HG03378 (cell line): ENCODE results near the gene ARFIP1.
"Not testable (repeated sequence)": the region's sequence is repeated elsewhere in the genome, so short reads cannot be mapped to it uniquely, and the experiment has no call there.

Experiments used
- ATAC-seq: cut with Tn5 transposase; IDR thresholded peaks from one replicate; pipeline ENCODE4 v1.9.1; 2021; ENCODE audit warnings: mild to moderate bottlenecking, moderate library complexity; ENCODE audit not compliant: unreplicated experiment

ARFIP1 gene, protein sequence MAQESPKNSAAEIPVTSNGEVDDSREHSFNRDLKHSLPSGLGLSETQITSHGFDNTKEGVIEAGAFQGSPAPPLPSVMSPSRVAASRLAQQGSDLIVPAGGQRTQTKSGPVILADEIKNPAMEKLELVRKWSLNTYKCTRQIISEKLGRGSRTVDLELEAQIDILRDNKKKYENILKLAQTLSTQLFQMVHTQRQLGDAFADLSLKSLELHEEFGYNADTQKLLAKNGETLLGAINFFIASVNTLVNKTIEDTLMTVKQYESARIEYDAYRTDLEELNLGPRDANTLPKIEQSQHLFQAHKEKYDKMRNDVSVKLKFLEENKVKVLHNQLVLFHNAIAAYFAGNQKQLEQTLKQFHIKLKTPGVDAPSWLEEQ

DNA sequence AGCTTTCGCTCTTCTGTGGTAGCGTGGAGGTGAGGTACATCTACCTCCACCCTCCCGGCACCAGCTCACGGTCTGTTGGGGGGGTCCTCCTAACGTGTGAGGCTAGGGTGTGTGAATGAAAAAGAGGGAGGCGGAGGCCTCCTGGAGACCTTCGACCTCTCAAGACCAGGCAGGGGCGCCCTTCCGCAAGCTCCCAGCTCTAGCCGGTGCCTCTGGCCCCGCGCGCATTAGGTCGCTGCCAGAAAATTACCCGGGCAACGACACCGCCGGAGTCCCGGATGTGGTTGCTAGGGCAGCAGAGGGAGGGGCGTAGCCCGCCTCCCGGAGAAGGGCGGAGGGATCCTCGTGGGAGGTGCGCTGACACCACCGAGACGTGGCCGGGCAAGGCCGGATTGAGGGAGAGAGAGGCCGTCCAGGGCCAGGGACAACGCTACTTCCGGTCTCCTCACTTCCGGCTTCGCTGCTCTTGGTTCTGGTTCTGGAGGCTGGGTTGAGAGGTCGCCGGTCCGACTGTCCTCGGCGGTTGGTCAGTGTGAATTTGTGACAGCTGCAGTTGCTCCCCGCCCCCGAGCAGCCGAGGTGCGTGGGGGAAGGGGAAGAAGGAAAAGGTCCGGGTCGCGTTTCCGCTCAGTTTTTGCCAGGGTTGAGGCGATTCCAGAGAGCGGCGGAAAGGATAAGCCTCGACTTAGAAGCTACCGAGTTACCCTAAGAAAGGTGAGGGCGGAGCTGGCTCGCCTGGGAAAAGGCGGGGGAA is at the start of gene ARFIP1, which contains the start of gene TIGD4:
Gene ARFIP1, plus strand, starts transcription at position 442 of the 754 bp plus-strand sequence. CDS start 49,680 bp downstream, outside the sequence.
Gene TIGD4, minus strand, starts transcription at position 218 of the 754 bp plus-strand sequence. CDS start 8,726 bp downstream, outside the sequence.
- ATAC-seq, result peak; percentile 94

DNA sequence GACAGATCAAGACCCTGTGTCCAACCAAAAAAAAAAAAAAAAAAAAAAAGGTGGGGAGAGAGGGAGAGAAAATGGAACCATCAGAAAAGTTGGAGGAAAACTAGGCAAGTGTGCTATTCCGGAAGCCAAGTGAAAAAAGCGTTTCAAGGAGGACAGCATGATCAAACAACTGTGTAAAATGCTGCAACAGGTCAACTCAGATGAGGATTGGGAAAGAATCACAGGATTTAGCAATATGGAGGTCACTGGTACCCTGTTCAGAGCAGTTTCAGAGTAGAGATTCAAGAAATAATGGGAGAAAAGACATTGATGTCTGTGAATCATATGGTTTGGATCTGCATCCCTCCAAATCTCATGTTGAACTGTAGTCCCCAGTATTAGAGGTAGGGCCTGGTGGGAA is 47.8 kb upstream of the ARFIP1 start:
- no peak for ATAC-seq

DNA sequence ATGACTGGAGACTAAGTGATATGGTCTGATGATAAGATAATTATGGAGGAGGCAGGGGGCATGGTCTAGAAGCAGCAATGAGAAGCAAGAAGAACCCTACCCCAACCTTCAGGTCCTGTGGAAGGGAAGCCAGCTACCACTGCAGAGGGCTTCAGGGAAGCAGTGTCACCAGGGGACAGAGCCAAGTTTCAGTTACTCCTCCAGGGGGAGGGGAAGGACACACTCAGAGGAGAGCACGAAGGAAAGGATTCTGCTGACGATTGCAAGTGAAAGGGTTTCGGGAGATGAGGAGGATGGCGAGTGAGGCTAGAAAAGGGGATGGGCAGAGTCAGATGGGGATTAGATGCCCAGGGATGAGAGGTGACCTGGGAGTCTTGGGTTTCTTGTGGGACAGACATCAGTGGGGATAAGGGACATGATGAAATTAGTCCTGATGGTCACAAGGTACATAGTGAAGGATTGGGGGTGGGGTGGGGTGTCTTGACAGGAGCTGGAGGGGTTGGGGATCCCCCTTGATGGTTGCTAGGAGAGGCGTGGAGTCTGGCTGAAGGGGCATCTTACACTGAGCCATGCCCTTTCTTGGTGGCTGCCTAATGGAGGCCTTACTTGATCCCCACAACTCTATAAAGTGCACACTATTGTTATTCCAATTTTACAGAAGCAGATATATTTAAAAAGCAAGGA is 45.6 kb upstream of the ARFIP1 start:
- ATAC-seq, result no peak

DNA sequence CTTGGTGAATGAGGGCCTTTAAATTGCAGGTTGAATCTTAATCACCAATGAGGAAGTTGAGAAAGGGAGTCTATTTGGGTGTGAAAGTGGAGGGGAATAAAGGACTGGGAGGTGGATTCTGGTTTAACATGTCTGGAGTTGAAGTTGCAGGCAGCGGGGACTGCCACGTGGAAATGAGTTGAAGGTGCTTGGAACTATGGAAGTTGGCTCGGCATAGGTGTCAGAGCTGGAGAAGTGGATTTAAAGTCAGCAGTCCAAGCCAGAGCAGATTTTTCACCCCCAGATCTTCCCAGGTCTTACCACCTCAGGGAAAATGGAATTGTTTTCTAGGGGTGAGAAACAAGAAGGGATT is 45.1 kb upstream of the ARFIP1 start:
- no peak for ATAC-seq

DNA sequence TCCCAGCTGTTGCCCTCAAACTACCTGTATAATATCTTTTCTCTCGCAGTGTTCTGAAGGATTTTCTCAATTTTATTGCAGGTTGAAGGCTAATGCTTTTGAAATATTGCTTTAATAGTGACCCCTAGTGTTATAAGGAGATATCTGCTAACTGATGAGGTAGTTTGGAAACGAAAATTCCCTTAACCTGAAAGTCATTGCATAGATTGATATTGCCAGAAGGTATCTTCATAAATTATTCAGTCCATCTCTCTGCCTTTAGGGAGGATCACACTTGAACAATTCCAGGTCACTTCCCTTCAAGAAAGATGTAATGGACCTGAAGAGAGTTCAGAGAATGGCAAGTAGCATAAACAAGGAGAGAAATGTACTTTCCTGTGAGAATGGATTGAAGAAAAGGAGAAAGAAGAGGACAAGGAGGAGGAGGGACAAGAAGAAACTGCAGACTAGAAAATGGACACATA is 44.3 kb upstream of the ARFIP1 start:
- no peak for ATAC-seq

DNA sequence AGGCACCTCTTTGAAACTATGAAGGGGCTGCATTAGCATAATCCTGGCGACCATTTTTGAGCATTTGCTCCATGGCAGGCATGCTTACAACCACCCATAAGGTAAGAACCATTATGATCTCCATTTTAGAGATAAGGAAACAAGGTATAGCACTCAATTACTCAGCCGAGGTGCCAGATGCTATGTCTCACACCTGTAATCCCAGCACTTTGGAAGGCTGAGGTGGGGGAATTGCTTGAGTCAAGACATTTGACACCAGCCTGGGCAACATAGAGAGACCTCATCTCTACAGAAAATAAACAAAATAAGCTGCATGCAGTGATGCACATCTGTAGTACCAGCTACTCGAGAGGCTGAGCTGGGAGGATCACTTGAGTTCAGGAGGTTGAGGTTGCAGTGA is 43.8 kb upstream of the ARFIP1 start:
- ATAC-seq, result no peak

DNA sequence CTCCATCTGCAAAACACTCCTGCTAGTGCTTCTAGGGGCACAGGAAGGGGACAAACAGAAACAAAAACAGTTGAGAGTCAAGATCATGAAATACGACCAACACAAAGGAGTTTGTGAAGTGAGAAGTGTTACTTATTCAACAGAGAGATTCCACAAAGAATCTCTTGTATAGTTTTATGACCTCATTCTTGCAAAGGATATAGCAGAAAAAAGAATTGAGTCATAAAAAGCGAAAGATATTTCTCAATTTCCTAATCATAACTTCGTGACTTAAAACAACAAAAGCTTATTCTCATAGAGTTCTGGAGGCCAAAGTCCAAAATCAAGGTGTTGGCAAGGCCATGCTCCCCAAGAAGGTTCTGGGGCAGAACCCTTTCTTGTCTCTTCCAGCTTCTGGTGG is 40.9 kb upstream of the ARFIP1 start:
- no peak for ATAC-seq

DNA sequence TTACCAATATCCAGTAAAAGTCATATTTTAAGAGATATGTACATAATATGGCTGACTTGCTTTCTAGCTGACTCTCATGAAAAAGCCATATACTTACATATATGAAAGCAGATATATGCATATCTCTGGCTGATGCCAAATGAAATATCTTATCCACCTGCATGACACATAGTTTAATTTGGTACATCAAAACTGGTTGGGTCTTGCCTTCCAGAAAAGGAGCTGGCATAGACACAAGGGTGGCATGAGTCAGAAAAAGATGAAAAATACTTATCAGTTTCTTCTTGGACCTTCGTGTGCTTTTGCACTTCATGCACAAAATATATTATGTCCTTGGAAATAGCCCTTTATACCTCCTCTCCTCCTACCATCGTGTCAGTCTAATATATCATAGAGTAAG is 32.3 kb upstream of the ARFIP1 start:
- no peak for ATAC-seq

DNA sequence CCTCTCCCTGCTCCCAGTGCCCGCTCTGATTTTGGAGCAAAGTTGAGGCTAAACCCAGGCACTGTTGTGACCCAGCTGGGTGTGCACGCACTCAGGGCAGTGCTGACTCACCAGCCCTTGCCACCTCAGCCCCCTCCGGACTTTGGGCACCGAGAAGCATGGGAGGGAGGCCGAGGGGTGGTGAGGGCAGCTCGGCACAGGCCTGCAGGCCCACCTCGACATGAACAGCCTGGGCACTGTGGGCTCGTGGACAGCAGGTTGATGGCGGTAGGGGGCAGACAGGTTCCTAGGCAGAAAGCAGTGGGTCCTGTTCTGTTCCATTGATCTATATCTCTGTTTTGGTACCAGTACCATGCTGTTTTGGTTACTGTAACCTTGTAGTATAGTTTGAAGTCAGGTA is 31.1 kb upstream of the ARFIP1 start:
- ATAC-seq, result no peak

DNA sequence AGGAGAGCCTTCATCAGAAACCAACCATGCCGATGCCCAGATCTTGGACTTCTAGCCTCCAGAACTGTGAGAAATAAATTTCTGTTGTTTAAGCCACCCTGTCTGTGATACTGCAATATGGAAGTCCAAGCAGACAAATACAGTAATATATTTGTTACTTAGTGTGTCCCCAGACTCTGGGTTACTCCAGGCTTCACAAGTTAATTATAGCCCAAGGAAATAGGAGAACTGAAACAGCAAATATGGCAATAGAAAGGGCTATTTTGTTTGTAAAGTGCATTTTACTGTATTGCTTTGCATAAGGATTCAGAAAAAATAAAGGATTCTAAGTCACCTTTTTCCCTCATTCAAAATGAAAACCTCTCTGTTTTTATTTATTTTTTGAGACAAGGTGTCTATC is 16.0 kb upstream of the ARFIP1 start:
- ATAC-seq, result no peak

DNA sequence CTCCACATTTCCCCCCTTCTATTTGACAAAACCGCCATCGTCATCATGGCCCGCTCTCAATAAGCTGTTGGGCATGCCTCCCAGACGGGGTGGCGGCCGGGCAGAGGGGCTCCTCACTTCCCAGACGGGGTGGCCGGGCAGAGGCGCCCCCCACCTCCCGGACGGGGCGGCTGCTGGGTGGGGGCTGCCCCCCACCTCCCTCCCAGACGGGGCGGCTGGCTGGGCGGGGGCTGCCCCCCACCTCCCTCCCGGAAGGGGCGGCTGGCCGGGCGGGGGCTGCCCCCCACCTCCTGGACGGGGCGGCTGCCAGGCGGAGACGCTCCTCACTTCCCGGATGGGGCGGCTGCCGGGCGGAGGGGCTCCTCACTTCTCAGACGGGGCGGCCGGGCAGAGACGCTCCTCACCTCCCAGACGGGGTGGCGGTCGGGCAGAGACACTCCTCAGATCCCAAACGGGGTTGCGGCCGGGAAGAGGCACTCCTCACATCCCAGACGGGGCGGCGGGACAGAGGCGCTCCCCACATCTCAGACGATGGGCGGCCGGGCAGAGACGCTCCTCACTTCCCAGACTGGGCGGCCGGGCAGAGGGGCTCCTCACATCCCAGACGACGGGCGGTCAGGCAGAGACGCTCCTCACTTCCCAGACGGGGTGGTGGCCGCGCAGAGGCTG is 14.6 kb upstream of the ARFIP1 start:
- ATAC-seq, result not testable (repeated sequence)

DNA sequence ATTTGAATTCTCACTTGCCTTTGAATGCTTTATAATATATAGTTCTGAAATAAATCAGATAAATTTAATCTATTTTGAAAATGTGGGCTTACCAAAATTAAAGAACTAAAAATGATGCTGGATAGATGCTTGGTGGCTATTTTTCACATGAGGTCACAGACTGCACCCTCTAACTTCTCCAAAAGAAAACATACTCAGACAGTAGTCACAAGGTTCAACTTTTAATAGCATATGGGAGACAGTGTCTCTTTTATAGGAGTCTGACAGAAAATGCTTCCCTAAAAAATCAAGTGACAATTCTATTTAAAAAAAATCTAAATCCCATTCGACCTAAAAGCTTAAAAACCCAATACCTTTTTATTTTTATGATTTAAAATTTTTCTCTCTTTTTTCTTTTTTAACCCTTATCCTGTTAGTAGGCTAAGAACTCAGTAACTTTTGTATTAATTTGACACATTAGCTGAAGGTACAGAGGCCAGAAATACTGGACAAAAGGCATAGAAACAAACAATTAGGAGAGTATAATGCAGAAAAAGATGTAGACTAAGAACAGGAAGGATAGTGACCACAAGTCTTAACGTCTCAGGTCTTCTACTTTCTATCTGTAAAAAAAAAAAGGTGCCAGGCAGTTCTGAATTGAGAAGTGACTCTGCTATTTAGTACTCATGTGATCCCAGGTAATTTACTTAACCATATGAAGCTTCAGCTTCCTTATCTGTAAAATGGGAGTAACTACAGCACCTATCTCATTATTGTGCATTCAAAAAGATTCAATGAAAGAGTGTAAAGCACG is 7.8 kb upstream of the ARFIP1 start:
- peak; percentile 91 for ATAC-seq

DNA sequence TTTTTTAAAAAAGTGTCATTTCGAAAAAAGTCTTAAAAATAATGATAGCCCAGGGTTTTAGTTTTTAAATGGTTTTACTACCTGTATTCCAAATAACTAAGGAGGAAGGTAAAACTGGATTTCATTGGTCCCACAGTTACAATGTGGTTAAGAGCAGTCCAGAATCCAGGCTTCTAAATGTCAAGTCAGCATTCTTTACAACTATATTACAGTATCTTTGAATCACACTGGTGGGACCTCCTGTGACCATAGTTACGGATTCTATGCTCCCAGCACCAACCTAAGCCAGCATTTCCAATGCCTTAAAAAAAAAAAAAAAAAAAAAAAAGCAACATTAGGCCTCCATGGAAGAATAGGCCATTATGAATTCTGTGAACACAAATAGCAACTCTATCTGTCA is 6.4 kb upstream of the ARFIP1 start:
- no peak for ATAC-seq

DNA sequence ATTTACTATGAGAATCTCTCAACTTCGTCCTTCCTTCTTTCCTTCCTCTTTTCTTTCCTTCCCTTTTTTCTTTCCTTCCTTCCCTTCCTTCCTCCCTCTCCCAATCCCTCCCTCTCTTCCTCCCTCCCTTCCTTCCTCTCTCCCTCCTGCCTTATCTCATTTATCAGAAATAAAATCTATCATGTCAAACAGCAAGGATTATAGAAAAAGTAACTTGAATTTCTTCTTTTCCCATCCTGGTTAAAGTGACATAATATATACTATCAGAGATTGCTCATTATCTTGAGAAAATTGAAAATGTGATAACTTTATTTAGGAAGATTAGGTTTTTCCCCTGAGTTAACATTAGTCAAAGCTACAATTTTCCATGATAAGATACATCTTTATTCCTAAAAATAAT is 5.8 kb upstream of the ARFIP1 start:
- no peak for ATAC-seq

DNA sequence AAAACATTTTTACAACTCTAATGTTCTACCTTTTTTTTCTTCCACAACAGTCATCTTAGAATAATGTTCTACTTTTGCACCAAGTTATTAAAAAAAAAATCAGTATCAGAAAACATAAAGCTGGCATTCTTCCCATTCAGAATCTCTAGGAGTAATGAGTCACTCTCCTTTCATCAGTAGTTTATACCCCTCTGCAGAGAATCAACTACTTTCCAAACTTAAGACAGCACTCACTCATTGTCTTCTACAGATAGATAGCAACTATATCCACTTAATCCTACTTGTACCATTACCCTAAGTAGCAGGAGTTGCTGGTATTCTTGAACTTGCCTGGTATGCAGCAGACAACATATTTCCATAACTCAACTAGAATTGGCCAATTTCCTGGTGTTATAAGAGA is 3.4 kb upstream of the ARFIP1 start:
- ATAC-seq, result no peak

DNA sequence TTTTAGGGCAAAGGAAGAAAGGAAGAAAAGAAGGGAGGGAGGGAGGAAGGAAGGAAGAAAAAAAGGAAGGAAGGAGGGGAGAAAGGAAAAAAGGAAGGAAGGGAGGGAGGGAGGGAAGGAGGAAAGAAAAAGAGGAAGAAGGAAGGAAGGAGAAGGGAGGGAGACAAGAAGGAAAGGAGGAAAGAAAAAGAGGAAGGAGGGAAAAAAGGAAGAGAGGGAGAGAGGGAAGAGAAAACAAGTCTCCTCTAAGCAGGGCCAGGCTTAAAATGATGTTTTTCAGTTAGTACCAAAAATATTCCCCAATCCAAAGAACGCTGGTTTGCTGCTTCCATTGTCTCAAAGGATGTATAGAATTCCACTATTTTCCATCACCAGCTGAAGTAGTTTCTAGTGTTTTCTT is 2.3 kb upstream of the ARFIP1 start:
- no peak for ATAC-seq

DNA sequence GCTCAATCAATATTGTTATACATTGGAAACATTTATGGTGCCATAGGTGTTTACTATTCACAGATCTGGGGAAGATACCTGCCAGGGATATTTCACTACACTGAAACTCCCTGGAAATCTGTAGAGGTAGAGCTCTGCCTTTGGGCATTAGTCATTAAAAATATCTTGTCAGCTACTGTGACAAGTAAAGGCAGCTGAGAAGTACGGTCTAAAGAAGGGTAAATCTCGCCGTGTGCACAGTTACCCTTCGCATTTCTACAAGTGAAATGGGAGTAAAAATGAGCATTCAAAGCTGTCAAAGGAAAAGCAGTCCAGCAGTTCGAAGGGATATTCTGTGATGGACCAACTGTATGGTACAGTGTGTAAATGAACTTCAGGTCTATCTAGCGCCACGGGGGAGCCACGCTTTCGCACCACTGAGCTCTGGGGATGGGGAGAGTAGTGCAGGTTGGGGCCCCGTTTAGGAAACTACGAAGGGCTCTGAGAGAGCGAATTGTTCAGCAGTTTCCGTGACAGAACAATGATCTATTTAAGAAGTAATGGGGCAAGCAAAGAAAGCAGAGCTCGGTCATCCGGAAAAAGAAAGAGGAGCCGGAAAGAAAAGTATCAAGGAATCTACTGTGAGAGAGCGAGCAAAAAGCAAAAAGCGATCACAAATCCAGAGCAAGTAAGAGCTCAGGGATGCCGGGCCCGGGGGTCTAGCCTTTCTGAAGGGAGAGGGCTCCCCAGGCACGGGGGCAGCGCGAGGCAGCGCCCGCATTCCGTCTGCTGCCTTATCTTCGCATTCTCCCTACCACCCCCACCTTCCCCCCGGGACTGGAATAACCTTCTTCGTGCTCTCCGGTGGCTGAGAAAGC is 870 bp upstream of the ARFIP1 start:
- no peak for ATAC-seq

DNA sequence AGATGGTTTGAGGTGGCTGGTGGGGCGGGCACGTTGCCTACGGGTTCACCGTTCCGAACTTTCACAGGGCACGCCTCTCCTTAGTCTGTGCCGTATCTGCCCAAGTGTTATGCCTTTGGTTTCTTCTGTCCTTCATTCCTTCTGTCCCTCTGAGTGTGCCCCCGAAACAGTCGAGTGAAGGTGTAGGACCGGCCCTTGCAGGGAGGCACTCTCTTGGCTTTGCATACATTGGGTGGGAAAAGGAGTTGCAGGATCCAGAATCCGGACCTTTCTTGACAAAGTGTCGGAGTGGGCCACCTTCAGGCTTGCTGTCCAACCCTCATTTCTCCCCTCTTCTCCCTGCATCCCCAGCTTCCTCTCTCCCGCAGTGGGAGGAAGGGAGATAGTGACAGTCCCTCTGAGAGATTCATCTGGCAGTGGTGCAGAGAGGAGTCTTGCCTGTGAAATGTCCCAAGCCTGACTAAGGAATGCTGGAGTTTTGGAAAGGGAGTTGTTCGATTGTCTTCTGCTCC is 569 bp downstream of the ARFIP1 start:
- no peak for ATAC-seq
